ENCODE data around the gene GATA2.

GATA2 gene

GRCh38 chr3:128458746-128459460, 34.1 kb downstream of the GATA2 start:
- Mint-ChIP-seq H3K9me3 (no peaks in the 10 kb centered on the region), H3K4me3 (no peak overlapping the region), H3K36me3 (ENCODE audit: insufficient read depth) (peaks cover 6% of the 10 kb centered on the region), H3K27me3 (peaks cover 45 to 86% of the 10 kb centered on the region in 2 donors), H3K4me1 (ENCODE audit: low read depth in 2 of 2) (peaks cover 0 to 6% of the 10 kb centered on the region in 2 donors), H3K27ac (no peak overlapping the region)
- DNase-seq (no peak), ATAC-seq (replicated peaks) (no peak)

GRCh38 chr3:128457937-128458336, 35.1 kb downstream of the GATA2 start:
- DNase-seq (no peak), ATAC-seq (replicated peaks) (no peak)
- Mint-ChIP-seq H3K36me3 (ENCODE audit: insufficient read depth) (peaks cover 4% of the 10 kb centered on the region), H3K4me1 (ENCODE audit: low read depth in 2 of 2) (peaks cover 0 to 7% of the 10 kb centered on the region in 2 donors), H3K9me3 (no peaks in the 10 kb centered on the region), H3K27me3 (peaks cover 47 to 82% of the 10 kb centered on the region in 2 donors), H3K4me3 (no peak overlapping the region), H3K27ac (no peak overlapping the region)

DNA sequence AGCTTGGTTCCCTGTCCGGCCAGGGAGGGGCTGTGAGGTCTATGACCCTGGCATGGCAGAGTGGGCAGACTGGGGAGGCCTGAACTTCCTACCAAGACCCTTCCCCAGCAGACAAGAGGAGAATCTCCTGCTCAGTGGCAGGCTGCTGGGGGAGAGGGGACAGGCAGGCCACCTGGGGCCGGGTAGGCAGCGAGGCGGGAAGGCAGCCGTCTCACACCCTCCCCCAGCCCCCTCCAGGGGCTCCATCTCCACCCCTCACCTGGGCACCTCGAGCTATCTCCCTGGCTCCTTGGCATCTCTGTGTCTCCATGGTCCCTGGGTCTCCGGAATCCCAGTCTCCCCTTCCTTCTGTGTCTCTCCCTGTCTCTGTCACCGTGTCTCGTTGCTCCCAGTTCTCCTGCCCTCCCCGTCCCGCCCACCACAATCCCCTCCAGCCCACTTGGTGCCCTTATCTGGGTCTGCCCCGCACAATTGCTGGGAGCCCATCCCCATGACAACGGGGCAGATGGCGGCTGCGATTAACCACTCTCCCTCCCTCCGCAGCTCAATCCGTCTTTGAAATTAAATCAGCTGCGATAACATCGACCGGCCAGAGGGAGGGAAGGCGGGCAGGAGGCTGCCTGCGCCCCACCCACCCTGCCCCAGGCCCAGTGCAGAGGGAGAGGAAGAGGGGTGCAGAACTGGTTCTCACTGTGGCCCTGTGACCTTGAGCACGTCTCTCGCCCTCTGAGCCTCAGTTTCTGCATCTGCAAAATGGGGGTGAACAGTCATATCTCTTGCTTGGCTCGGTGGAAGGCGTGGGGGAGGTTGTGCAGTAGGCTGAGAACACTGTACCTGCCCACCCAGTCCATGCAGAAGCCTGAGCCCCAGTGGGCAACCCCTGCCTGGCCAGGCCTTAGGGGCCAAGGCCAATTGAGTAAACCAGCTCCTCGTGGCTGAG, 36.0 kb downstream of the GATA2 start:
- DNase-seq (no peak), ATAC-seq (replicated peaks) (no peak)
- H3K27me3 Mint-ChIP-seq, result peaks cover 47 to 79% of the 10 kb centered on the region in 2 donors
- H3K9me3 Mint-ChIP-seq, result no peaks in the 10 kb centered on the region
- H3K4me1 Mint-ChIP-seq (ENCODE audit: low read depth in 2 of 2), result peaks cover 0 to 7% of the 10 kb centered on the region in 2 donors
- no peak overlapping the region for H3K27ac Mint-ChIP-seq
- H3K36me3 Mint-ChIP-seq (ENCODE audit: insufficient read depth), result no peaks in the 10 kb centered on the region
- H3K4me3 Mint-ChIP-seq, result no peak overlapping the region

DNA sequence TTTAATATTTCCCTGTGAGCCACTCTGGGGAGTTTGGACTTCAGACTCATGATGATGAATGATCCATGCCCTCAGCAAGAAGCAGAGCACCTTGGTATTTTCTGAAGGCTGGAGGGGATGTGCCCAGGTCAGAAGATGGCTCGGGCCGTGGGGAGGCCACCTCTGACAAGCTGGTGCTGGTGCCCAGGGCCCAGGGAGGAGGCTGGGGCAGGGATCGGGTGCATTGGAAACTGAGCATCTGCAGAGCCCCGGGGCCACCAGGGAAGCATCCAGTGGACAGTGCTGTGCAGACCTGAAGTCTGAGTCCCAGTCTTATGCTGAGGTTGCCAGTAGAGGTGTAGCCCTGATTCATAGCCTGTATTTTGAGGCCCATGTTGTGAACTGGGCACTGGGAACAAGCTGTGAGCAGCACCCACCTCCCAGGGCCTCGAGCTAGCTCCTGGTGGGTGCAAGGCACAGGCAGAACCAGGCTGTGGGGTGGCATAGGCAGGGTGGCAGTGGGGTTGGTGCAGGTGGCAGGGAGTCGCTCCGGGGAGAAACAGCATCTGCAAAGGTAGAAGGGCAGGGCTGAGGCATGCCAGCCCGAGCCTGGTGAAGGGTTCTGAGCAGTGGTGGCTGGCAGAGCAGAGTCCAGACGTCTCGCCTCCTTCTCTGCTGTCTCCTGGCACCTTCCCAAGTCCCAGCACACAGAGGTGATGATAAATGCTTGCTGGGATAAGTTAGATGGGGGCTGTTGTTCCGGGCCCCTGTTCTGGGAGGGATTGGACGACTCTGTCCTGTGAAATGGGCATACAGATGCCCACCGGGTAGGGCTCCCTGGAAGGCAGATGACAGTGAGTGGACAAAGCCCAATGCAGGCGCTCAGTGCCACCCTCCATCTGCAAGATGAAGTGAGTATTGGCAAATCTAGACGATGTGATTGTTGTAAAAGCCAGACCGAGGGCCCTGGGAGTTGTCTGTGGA, 36.9 kb downstream of the GATA2 start:
- H3K27me3 Mint-ChIP-seq, result peaks cover 48 to 87% of the 10 kb centered on the region in 2 donors
- H3K27ac Mint-ChIP-seq, result no peak overlapping the region
- peaks cover 0 to 7% of the 10 kb centered on the region in 2 donors for H3K4me1 Mint-ChIP-seq (ENCODE audit: low read depth in 2 of 2)
- DNase-seq (no peak), ATAC-seq (replicated peaks) (no peak)
- H3K9me3 Mint-ChIP-seq, result no peaks in the 10 kb centered on the region
- no peaks in the 10 kb centered on the region for H3K36me3 Mint-ChIP-seq (ENCODE audit: insufficient read depth)
- H3K4me3 Mint-ChIP-seq, result no peak overlapping the region

DNA sequence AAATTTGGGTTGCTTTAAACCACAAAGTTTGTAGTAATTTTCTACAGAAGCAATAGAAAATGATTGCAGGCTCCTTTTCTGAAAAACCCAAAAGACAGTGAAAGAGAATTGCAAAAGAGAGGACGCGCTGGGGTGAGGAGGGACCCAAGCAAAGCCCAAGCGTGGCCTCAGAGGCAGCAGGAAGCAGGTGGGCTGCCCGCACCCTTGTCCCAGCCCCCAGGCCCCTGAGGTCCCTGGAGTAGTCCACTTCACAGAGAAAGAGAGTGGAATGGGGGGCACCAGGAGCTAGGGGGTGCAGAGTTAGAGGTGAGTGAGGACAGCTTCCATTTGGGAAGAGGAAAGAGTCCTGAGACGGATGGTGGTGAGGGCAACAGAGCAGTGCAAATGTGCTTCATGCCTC, 37.9 kb downstream of the GATA2 start:
- Mint-ChIP-seq H3K4me3 (no peak overlapping the region), H3K27me3 (peaks cover 50 to 87% of the 10 kb centered on the region in 2 donors), H3K4me1 (ENCODE audit: low read depth in 2 of 2) (peaks cover 3 to 5% of the 10 kb centered on the region in 2 donors), H3K9me3 (no peaks in the 10 kb centered on the region), H3K27ac (no peak overlapping the region), H3K36me3 (ENCODE audit: insufficient read depth) (no peaks in the 10 kb centered on the region)
- DNase-seq (no peak), ATAC-seq (replicated peaks) (no peak)

GRCh38 chr3:128454310-128454618, 38.7 kb downstream of the GATA2 start:
- H3K27ac Mint-ChIP-seq, result no peak overlapping the region
- H3K36me3 Mint-ChIP-seq (ENCODE audit: insufficient read depth), result no peaks in the 10 kb centered on the region
- H3K9me3 Mint-ChIP-seq, result no peaks in the 10 kb centered on the region
- DNase-seq (no peak), ATAC-seq (replicated peaks) (no peak)
- H3K4me1 Mint-ChIP-seq (ENCODE audit: low read depth in 2 of 2), result peaks cover 5 to 6% of the 10 kb centered on the region in 2 donors
- H3K27me3 Mint-ChIP-seq, result peaks cover 44 to 83% of the 10 kb centered on the region in 2 donors
- H3K4me3 Mint-ChIP-seq, result no peak overlapping the region

DNA sequence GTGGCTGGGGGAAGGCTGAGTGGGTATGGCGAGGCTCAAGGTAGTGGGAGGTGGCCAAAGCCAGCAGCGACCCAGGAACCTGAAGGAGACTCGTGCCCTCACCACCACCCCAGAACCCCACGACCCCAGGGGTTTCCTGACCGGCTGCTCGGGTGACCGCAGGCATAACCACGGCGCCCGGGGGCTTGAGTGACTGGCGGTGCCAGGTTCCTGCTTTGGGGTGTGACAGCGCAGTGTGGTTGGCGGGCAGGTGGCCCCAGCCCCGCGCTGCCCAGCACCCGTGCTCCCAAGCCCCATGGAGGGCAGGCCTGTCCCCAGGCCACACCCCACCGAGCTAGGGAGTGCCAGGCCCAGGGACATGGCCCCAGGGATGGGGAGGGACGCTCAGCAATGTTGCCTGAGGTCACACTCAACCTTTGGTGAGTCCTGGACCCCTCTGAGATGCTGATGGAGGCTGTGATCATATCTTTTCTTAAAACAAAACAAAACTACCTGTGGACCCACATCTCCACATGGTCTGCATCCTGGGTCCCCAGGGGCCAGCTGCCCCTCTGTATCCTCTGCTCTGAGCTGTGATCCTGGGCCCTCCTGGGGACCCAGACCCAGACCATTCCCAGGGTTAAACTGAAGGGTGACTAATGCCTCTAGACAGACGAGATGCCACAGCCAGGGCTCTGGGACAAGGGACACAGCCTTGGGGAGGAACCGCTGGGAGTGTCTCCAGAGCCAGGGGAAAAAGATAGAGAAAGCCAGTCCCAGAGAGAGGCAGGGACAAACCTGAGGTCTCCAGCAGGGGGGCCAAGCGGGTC, 39.3 kb downstream of the GATA2 start:
- Mint-ChIP-seq H3K9me3 (no peaks in the 10 kb centered on the region), H3K4me1 (ENCODE audit: low read depth in 2 of 2) (peaks cover 8% of the 10 kb centered on the region in 2 donors), H3K27me3 (peaks cover 44 to 78% of the 10 kb centered on the region in 2 donors), H3K36me3 (ENCODE audit: insufficient read depth) (no peaks in the 10 kb centered on the region), H3K4me3 (no peak overlapping the region), H3K27ac (no peak overlapping the region)
- DNase-seq (no peak), ATAC-seq (replicated peaks) (no peak)

GRCh38 chr3:128452678-128453275, 40.2 kb downstream of the GATA2 start:
- Mint-ChIP-seq H3K27me3 (peaks cover 41 to 68% of the 10 kb centered on the region in 2 donors), H3K9me3 (no peaks in the 10 kb centered on the region), H3K4me1 (ENCODE audit: low read depth in 2 of 2) (peaks cover 13% of the 10 kb centered on the region in 2 donors), H3K36me3 (ENCODE audit: insufficient read depth) (no peaks in the 10 kb centered on the region), H3K4me3 (no peak overlapping the region), H3K27ac (no peak overlapping the region)
- DNase-seq (no peak), ATAC-seq (replicated peaks) (no peak)

DNA sequence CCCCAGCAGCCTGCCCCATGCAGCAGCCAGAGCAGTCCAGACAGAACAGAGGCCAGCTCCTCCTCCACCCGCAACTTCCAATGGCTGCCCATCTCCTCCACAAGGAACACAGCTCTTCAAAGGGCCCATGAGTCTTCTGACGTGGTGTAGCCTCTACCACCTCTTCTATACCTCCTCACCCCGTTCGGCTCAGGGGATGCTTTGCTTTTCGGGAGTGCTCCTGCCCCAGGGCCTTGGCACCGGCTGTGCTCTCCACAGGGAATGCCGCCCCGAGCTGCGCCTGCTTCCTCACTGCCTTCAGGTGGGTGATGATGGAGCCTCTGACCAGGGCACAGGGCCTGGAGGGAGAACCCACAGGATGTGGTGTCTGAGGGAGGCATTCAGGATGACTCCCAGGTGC, 40.9 kb downstream of the GATA2 start:
- Mint-ChIP-seq H3K4me3 (no peak overlapping the region), H3K36me3 (ENCODE audit: insufficient read depth) (no peaks in the 10 kb centered on the region), H3K4me1 (ENCODE audit: low read depth in 2 of 2) (peaks cover 13% of the 10 kb centered on the region in 2 donors), H3K27ac (no peak overlapping the region), H3K9me3 (peaks cover 0 to 2% of the 10 kb centered on the region in 2 donors), H3K27me3 (peaks cover 37 to 63% of the 10 kb centered on the region in 2 donors)
- DNase-seq, result no peak
- ATAC-seq (replicated peaks), result no peak

- Mint-ChIP-seq H3K27ac (peak overlapping the region; percentile 14 to 17), H3K27me3 (peaks cover 13 to 37% of the 10 kb centered on the region in 2 donors), H3K4me1 (ENCODE audit: low read depth in 2 of 2) (peaks cover 11 to 13% of the 10 kb centered on the region in 2 donors), H3K4me3 (peak overlapping the region in 1 of 2 donors; percentile 28), H3K9me3 (peaks cover 3 to 17% of the 10 kb centered on the region in 2 donors), H3K36me3 (ENCODE audit: insufficient read depth) (peaks cover 4% of the 10 kb centered on the region)
- DNase-seq (no peak), ATAC-seq (replicated peaks) (no peak)
Measured at GRCh38 chr3:128449111-128449638, 43.8 kb downstream of the GATA2 start.

- H3K4me3 Mint-ChIP-seq, result peak overlapping the region in 1 of 2 donors; percentile 28
- ATAC-seq (replicated peaks) (peak; percentile 37), DNase-seq (no peak)
- H3K36me3 Mint-ChIP-seq (ENCODE audit: insufficient read depth), result peaks cover 4% of the 10 kb centered on the region
- peaks cover 8 to 30% of the 10 kb centered on the region in 2 donors for H3K27me3 Mint-ChIP-seq
- peak overlapping the region; percentile 14 to 17 for H3K27ac Mint-ChIP-seq
- peaks cover 3 to 17% of the 10 kb centered on the region in 2 donors for H3K9me3 Mint-ChIP-seq
- peaks cover 8 to 13% of the 10 kb centered on the region in 2 donors for H3K4me1 Mint-ChIP-seq (ENCODE audit: low read depth in 2 of 2)
Measured at GRCh38 chr3:128448491-128448890, 44.5 kb downstream of the GATA2 start.

DNA sequence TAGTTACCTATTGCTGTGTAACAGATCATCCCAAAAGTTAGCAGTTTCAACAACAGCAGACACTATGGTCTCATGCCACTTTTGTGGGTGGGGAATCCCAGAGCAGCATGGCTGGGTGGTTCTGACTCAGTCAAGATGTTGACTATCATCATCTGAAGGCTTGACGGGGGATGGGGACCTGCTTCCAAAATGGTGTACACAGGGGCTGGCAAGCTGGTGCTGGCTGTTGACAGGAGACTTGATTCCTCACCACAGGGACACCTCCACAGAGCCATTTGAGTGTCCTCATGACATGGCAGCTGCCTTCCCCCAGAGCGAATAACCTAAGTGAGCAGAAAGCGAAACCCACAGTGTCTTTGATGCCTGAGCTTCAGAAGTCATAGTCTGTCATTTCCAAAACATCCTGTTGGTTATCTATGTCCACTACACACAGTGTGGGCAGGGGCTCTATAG, 45.4 kb downstream of the GATA2 start:
- H3K9me3 Mint-ChIP-seq, result peaks cover 3 to 17% of the 10 kb centered on the region in 2 donors
- ATAC-seq (replicated peaks) (no peak), DNase-seq (no peak)
- peaks cover 4% of the 10 kb centered on the region for H3K36me3 Mint-ChIP-seq (ENCODE audit: insufficient read depth)
- H3K27ac Mint-ChIP-seq, result no peak overlapping the region
- H3K4me3 Mint-ChIP-seq, result no peak overlapping the region
- peaks cover 12 to 39% of the 10 kb centered on the region in 2 donors for H3K27me3 Mint-ChIP-seq
- H3K4me1 Mint-ChIP-seq (ENCODE audit: low read depth in 2 of 2), result peaks cover 8 to 13% of the 10 kb centered on the region in 2 donors
